CD4-positive, alpha-beta T cell treated with Interleukin-10 for 1 hour (primary cell): ENCODE measurements around the gene KCNG3.

Experiments
- DNase-seq: peaks from one replicate; pipeline ENCODE4 v3.0.0-alpha.2; 2020

The KCNG3 gene

GRCh38 chr2:42480402-42480801 lies 13.4 kb downstream of the KCNG3 start:
- DNase-seq, result no peak

GRCh38 chr2:42474765-42475454 lies 18.9 kb downstream of the KCNG3 start:
- no peak for DNase-seq

GRCh38 chr2:42470706-42471105 lies 23.1 kb downstream of the KCNG3 start:
- no peak for DNase-seq

GRCh38 chr2:42464631-42465030 lies 29.2 kb downstream of the KCNG3 start:
- no peak for DNase-seq

GRCh38 chr2:42463570-42463969 lies 30.2 kb downstream of the KCNG3 start:
- no peak for DNase-seq

GRCh38 chr2:42459296-42459695 lies 34.5 kb downstream of the KCNG3 start:
- no peak for DNase-seq

GRCh38 chr2:42458396-42458795 lies 35.4 kb downstream of the KCNG3 start:
- DNase-seq, result no peak

- no peak for DNase-seq
Measured at GRCh38 chr2:42457011-42457410, 36.8 kb downstream of the KCNG3 start.

- DNase-seq, result no peak
Measured at GRCh38 chr2:42456126-42456839, 37.5 kb downstream of the KCNG3 start.

- no peak for DNase-seq
Measured at GRCh38 chr2:42452545-42452944, 41.2 kb downstream of the KCNG3 start.

GRCh38 chr2:42450136-42450535 lies 43.6 kb downstream of the KCNG3 start:
- no peak for DNase-seq

- DNase-seq, result no peak
Measured at GRCh38 chr2:42449163-42450087, 44.4 kb downstream of the KCNG3 start.

- DNase-seq, result no peak
Measured at GRCh38 chr2:42448163-42448562, 45.6 kb downstream of the KCNG3 start.

GRCh38 chr2:42446503-42447271 lies 47.1 kb downstream of the KCNG3 start:
- no peak for DNase-seq

GRCh38 chr2:42443718-42444399 lies 49.9 kb downstream of the KCNG3 start:
- DNase-seq, result no peak

GRCh38 chr2:42442774-42443173 lies 51.0 kb downstream of the KCNG3 start:
- DNase-seq, result no peak

GRCh38 chr2:42438685-42439084 lies 55.1 kb downstream of the KCNG3 start:
- DNase-seq, result no peak

- no peak for DNase-seq
Measured at GRCh38 chr2:42436370-42436769, 57.4 kb downstream of the KCNG3 start.

- no peak for DNase-seq
Measured at GRCh38 chr2:42435628-42436027, 58.2 kb downstream of the KCNG3 start.

- no peak for DNase-seq
Measured at GRCh38 chr2:42430188-42430587, 63.6 kb downstream of the KCNG3 start.

GRCh38 chr2:42429352-42429751 lies 64.4 kb downstream of the KCNG3 start:
- no peak for DNase-seq

GRCh38 chr2:42425697-42426096 lies 68.1 kb downstream of the KCNG3 start:
- DNase-seq, result no peak
